Rectal smooth muscle tissue (tissue), 1 donor: Measurements from ENCODE around the gene ACSS2.

Experiments used
- H3K27ac ChIP-seq: one replicate; pipeline ENCODE4 v1.7.0; 2013; ENCODE audit warnings: low read depth, low read length, inconsistent platforms
- H3K27me3 ChIP-seq: one replicate; pipeline ENCODE4 v1.7.0; 2013; ENCODE audit warnings: low read length; ENCODE audit not compliant: control insufficient read depth, insufficient read depth
- H3K36me3 ChIP-seq: one replicate; pipeline ENCODE4 v1.7.0; 2013; ENCODE audit warnings: low read length; ENCODE audit not compliant: control insufficient read depth, insufficient read depth
- H3K4me1 ChIP-seq: one replicate; pipeline ENCODE4 v1.7.0; 2013; ENCODE audit warnings: low read length; ENCODE audit not compliant: control insufficient read depth, insufficient read depth
- H3K4me3 ChIP-seq: one replicate; pipeline ENCODE4 v1.7.0; 2013; ENCODE audit warnings: low read length
- H3K9ac ChIP-seq: one replicate; pipeline ENCODE4 v1.7.0; 2013; ENCODE audit warnings: low read length

The ACSS2 gene, protein sequence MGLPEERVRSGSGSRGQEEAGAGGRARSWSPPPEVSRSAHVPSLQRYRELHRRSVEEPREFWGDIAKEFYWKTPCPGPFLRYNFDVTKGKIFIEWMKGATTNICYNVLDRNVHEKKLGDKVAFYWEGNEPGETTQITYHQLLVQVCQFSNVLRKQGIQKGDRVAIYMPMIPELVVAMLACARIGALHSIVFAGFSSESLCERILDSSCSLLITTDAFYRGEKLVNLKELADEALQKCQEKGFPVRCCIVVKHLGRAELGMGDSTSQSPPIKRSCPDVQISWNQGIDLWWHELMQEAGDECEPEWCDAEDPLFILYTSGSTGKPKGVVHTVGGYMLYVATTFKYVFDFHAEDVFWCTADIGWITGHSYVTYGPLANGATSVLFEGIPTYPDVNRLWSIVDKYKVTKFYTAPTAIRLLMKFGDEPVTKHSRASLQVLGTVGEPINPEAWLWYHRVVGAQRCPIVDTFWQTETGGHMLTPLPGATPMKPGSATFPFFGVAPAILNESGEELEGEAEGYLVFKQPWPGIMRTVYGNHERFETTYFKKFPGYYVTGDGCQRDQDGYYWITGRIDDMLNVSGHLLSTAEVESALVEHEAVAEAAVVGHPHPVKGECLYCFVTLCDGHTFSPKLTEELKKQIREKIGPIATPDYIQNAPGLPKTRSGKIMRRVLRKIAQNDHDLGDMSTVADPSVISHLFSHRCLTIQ

DNA sequence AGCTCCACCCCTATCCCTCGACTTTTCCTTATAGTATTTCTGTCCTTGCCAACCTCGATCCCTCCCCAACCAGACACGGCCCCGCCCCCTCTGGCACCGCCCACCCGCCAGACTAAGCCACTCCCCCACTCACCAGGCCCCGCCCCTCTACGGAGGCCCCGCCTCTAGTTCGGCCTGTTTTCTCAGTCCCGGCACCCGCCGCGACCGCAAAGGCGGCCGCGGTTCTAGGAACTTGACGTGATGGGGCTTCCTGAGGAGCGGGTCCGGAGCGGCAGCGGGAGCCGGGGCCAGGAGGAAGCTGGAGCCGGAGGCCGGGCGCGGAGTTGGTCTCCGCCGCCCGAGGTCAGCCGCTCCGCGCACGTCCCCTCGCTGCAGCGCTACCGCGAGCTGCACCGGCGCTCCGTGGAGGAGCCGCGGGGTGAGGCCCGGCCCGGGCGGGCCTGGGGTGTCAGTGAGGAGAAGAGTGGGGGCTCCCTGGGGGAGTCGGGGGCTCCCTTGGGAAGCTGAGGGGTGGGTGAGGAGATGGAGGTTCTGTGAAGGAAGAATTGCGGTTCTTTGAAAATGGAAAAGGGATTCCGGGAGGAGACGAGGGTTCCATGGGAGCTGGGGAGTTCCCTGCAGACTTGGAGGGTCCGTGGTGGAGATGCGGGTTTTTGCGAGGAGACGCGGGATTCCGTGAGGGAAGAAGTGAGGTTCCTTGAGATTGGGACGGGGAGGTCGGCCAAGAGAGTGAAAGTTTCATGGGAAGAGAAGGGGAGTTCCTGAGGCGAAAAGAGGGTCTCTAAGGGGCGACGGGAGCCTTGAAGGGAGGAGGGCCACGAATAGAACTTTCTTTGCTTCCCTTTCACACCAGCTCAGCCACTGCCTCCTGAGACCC, at the start of gene ACSS2:
ACSS2 (plus strand) TSS at position 207 of the 877 bp plus-strand sequence; CDS start at position 241, 34 bp downstream.
- Histone ChIP-seq H3K4me1 (peaks cover 15% of the 10 kb centered on the region), H3K27ac (peak within 1 kb of the TSS; percentile 83), H3K36me3 (no peaks in the 10 kb centered on the region), H3K27me3 (no peaks in the 10 kb centered on the region), H3K4me3 (peak within 1 kb of the TSS; percentile 75), H3K9ac (peak within 1 kb of the TSS; percentile 84)

DNA sequence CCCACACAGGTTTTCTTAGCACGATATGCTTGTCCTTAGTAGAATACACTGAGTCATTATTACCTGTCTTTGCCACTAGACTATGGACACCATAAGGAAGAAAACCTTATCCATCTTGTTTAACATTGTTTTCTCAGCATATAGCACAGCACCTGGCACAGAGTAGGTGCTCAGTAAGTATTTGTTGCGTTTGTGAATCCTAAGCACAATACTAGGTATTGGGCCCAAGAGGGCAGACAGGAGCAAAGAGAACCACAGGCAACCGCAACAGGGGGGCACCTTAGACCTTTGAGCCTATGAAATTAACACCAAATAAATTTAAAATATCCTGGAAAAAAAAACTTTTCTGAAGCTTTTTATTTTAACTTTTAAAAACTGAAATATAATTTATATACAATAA, 47.2 kb upstream of the ACSS2 start:
- peaks cover 5% of the 10 kb centered on the region for H3K4me1 ChIP-seq
- no peak overlapping the region for H3K9ac ChIP-seq
- H3K27ac ChIP-seq = no peak overlapping the region
- H3K27me3 ChIP-seq = no peaks in the 10 kb centered on the region
- H3K36me3 ChIP-seq = no peaks in the 10 kb centered on the region
- no peak overlapping the region for H3K4me3 ChIP-seq

DNA sequence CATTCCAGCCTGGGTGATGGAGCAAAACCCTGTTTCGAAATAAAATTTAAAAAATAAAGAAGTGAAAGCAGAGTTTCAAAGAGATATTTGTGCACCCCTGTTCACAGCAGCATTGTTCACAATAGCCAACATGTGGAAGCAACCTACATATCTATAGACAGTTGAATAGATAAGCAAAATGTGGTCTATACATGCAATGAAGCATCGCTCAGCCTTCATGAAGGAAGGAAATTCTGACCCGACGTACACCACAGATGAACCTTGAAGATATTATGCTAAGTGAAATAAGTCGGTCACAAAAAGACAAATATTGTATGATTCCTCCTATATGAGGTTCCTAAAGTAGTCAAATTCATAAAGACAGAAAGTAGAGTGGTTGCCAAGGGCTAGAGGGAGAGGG, 44.5 kb upstream of the ACSS2 start:
- Histone ChIP-seq H3K9ac (no peak overlapping the region), H3K4me3 (no peak overlapping the region), H3K4me1 (no peaks in the 10 kb centered on the region), H3K36me3 (no peaks in the 10 kb centered on the region), H3K27me3 (no peaks in the 10 kb centered on the region), H3K27ac (no peak overlapping the region)

DNA sequence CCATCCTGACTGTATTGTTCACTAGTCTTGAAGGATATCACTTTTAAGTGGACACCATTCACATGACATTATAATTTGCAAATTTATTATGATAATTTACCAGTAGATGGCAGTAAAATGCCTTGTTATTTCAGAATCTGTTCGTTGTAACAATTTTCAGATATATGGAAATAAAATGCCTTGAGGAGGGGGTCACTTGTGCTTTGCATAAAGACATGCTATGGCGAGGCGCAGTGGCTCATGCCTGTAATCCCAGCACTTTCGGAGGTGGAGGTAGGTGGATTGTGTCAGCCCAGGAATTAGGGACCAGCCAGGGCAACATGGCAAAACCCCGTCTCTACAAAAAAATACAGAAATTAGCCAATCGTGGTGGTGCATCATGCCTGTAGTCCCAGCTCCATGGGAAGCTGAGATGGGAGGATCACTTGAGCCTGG, 41.9 kb upstream of the ACSS2 start:
- H3K27ac ChIP-seq = no peak overlapping the region
- no peaks in the 10 kb centered on the region for H3K36me3 ChIP-seq
- H3K27me3 ChIP-seq = no peaks in the 10 kb centered on the region
- no peak overlapping the region for H3K9ac ChIP-seq
- H3K4me3 ChIP-seq = no peak overlapping the region
- no peaks in the 10 kb centered on the region for H3K4me1 ChIP-seq

DNA sequence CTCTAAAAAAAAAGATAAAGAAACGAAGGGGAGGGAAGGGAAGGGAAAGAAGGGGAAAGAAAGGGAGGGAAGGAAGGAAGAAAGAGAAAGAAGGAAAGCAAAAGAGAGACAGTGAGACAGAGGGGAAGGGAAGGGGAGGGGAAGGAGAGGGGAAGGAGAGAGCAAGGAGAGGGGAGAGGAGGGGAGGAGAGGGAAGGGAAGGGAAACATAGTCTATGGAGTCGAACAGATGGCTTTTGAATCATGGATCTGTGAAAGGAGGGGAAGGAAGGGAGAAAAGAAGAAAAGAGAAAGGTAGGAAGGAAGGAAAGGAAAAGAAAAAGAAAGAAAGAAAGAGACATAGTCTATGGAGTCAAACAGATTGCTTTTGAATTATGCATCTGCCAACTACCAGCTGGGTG, 34.3 kb upstream of the ACSS2 start:
- Histone ChIP-seq H3K27me3 (no peaks in the 10 kb centered on the region), H3K4me1 (no peaks in the 10 kb centered on the region), H3K4me3 (no peak overlapping the region), H3K27ac (no peak overlapping the region), H3K36me3 (no peaks in the 10 kb centered on the region), H3K9ac (no peak overlapping the region)

DNA sequence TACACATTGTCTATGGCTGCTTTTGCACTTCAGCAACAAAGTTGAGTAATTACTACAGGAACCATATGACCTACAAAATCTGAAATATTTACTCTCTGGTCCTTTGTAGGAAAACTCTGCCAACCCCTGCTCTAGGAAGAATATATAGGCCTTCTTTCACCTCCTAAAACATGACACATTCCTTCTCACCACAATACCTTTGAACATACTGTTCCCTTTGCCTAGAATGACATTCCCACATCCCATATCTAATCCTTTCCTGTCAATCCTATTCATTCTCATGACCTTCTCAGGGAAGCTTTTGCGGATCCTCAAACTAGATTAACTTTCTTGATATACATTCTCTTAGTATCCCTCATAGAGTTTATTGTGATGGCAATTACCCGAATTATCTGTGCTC, 33.0 kb upstream of the ACSS2 start:
- Histone ChIP-seq H3K4me3 (no peak overlapping the region), H3K27me3 (no peaks in the 10 kb centered on the region), H3K9ac (no peak overlapping the region), H3K27ac (no peak overlapping the region), H3K36me3 (no peaks in the 10 kb centered on the region), H3K4me1 (no peaks in the 10 kb centered on the region)

DNA sequence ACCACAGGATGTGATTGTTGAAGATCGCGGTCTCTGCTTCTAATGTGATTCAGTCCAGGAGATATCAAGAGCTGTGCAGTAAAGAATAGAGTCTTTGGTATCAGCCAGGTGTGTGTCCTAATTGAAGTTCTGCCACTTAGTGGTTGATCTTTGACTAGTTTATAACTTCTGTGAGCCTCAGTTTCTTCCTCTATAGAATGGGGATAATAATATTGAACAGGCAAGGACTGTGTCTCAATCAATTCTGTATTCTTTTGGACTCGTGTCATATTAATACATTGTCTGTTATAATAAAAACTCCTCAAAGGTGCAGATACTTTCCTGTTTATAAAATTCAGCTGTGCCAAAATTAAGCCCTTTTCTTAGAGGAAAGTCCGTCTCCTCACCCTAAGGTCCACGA, 27.8 kb upstream of the ACSS2 start:
- no peak overlapping the region for H3K9ac ChIP-seq
- H3K4me1 ChIP-seq = no peaks in the 10 kb centered on the region
- H3K4me3 ChIP-seq = no peak overlapping the region
- H3K27ac ChIP-seq = no peak overlapping the region
- H3K27me3 ChIP-seq = no peaks in the 10 kb centered on the region
- H3K36me3 ChIP-seq = peaks cover 13% of the 10 kb centered on the region

DNA sequence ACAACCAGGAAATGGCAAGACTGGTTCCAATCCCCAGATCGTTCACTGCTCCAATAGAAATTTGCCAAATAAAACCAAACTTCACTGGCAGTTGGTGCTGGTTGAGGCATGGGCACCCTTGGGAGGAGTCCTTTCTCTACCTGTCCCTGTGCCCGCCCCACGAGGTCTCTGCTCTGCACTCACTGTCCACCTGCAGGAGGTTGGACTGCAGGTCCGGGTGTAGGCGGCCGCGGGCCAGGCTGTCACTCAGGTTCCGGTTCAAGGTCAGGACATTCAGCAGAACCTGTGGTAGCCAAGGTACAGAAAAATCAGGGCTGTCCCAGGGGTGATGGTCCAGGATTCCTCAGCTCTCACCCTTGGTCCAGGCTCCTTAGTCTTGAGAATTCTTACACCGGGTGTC, 26.6 kb upstream of the ACSS2 start:
- Histone ChIP-seq H3K9ac (no peak overlapping the region), H3K27me3 (no peaks in the 10 kb centered on the region), H3K36me3 (peaks cover 13% of the 10 kb centered on the region), H3K4me1 (no peaks in the 10 kb centered on the region), H3K4me3 (no peak overlapping the region), H3K27ac (no peak overlapping the region)

DNA sequence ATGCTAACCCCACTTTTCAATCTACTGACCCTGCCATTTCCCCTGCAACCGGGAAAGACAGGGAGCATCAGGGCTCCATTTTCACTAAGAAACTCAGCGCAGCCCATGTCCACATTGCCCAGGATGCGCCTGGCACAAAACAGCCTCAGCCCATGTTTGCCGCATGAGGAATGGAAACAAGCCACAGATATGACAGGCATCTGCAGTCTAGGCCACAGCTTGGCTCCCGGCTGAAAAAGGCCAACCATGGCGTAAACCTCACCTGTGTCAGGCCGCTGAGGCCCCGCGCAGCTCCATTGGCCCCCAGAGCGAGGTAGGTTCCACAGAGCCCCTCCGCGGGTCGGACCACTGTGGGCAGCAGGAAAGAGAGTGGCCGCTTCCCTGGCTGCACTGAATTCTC, 25.4 kb upstream of the ACSS2 start:
- Histone ChIP-seq H3K4me3 (no peak overlapping the region), H3K27ac (no peak overlapping the region), H3K27me3 (no peaks in the 10 kb centered on the region), H3K9ac (no peak overlapping the region), H3K4me1 (no peaks in the 10 kb centered on the region), H3K36me3 (peaks cover 17% of the 10 kb centered on the region)

DNA sequence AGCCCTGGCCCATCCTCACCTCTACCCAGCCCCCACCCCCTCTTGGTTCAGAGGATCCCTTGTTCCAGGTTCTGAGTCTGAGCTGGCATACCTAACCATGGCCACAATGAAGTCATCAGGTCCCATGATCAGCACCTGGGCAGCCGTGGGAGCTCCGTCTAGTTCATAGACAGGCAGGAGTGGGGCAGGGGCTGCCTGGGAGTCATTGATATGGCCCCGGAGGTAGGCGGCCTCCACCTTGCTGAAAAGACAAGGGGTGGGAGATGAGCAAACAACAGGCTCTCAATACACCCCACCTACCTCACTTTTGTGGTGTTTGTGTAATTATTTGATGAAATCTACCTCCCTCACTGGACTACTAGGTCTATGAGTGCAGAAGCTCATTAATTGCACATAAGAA, 24.1 kb upstream of the ACSS2 start:
- Histone ChIP-seq H3K27me3 (no peaks in the 10 kb centered on the region), H3K27ac (no peak overlapping the region), H3K36me3 (peaks cover 17% of the 10 kb centered on the region), H3K9ac (no peak overlapping the region), H3K4me3 (no peak overlapping the region), H3K4me1 (no peaks in the 10 kb centered on the region)

DNA sequence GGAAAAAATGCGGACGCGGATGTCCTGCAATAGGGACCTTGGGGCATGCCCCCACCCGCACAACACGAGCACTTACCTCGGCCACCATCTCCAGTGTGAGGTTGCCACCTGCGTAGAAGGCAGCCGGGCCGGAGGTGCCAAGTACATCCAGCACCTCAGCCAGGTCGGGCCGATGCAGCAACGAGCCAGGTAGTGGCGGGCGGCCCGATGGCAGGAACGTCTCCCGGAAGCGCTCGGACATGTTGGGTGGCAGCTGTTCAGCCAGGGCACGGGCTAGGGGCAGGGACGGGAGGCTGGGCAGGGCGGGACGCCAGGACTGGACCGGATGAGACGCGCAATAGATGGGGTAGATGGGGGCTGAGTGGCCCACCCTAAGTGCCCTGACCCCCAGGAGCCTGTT, 17.0 kb upstream of the ACSS2 start:
- Histone ChIP-seq H3K27me3 (no peaks in the 10 kb centered on the region), H3K4me1 (no peaks in the 10 kb centered on the region), H3K4me3 (no peak overlapping the region), H3K36me3 (peaks cover 6% of the 10 kb centered on the region), H3K9ac (no peak overlapping the region), H3K27ac (no peak overlapping the region)

DNA sequence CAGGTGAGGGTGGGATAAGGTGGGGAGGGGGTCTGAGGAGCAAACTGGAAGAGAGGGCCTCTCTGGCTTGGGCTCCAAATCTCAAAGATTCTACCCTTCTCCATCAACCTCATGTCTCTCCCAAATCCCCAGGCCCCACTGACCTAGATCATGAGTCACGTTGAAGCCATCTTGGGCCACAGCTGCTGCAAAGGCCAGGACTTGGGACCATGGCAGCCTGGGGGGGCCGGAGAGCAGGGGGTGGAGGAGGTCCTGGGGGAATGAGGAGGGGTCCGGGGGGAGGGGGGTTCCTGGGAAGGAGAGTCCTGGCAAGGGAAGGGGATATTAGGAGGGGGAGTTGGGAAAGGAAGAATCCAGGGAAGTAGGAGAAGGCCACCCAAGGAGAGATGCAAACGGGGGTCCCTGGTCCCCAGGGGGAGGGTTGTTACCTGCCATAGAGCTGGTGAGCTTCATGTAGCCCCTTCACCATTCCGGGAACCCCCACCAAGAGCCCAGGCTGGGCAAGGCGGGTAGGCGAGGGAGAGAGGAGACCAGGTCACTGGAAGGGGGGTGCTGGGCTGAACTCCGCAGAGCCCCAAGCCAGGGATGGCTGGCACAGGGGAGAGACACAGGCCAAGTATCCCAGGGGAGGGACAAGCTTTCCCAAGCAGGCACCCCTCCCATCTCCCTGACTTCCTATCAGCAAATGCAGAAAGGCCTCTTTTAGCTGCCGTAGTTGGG, 16.4 kb upstream of the ACSS2 start:
- Histone ChIP-seq H3K9ac (no peak overlapping the region), H3K4me3 (no peak overlapping the region), H3K27ac (no peak overlapping the region), H3K4me1 (no peaks in the 10 kb centered on the region), H3K27me3 (no peaks in the 10 kb centered on the region), H3K36me3 (peaks cover 6% of the 10 kb centered on the region)
